GOT3 (cell line): ENCODE data around the gene DHRS4.

Experiments
- DNase-seq: peaks from one replicate; lab custom pipeline; 2025; ENCODE audit warnings: mixed read lengths; lab: John Stamatoyannopoulos, UW

The DHRS4 gene

DNA sequence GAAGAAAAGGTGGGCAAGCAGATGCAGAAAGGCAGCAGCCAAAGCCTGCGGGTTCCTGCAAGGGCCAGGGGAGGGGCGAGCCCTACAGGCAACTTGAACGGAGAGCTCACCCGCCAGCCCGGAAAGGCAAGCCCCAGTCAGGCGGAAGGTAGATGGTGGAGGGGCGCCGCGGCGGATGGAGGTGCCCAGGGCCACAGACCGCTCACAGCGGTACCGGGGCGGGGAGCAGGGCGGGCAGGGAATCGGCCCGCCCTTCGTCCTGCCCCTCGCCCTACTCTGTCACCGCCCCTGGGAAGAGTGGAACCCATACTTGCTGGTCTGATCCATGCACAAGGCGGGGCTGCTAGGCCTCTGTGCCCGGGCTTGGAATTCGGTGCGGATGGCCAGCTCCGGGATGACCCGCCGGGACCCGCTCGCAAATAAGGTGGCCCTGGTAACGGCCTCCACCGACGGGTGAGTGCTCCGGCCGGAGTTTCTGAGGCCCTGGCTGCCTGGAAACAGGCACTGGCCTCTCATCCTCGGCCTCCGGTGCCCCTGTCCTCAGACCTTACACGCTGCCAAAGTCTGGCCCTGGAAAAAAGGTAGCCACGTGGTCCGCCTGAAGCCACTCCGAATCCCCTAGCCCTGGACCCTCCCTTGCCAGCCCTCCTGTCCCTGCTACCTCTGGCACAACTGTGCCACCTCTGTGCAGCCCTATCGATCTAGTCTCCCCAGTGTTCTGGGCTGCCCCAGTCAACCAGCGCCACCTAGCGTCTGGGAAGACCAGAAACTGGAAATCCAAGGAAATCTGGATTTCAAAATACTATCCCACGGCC lies at the start of gene DHRS4:
Gene DHRS4 (plus strand): TSS at position 307 of the 815 bp plus-strand sequence. CDS start 19 bp downstream, at position 326.
- DNase-seq, result peak; percentile 30

GRCh38 chr14:23910101-23910875 lies 43.3 kb upstream of the DHRS4 start:
- DNase-seq, result no peak

DNA sequence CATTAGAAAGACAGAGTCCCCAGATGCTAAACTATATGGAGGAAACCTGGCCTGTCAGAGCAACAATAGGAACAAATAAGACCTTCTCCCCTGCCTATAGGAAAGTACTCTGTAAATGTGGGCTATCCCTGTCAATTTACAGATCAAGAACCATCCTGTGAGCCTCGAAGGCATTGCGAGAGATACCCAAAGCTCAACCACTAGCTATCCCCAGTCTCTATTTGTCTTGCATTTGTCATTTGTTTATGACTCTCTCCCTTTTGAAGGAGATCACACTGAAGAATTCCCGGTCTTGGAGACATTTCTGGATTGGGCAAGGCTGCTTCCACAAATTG lies 42.7 kb upstream of the DHRS4 start:
- DNase-seq, result no peak

DNA sequence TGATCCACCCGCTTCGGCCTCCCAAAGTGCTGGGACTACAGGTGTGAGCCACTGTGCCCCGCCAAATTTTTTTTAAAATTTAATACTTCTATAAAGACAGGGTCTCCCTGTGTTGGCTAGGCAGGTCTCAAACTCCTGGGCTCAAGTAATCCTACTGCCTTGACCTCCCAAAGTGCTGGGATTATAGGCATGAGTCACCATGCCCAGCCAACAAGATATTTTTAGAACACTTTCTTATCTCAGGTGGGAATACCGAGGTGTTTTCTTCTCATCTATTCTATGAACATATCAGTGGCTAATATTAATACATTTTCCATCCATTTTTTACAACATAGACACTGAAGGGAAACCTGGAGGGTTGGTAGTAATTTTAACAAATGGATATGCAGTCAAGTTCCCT lies 38.0 kb upstream of the DHRS4 start:
- DNase-seq, result no peak

- no peak for DNase-seq
Measured at GRCh38 chr14:23916004-23916403, 37.6 kb upstream of the DHRS4 start.

DNA sequence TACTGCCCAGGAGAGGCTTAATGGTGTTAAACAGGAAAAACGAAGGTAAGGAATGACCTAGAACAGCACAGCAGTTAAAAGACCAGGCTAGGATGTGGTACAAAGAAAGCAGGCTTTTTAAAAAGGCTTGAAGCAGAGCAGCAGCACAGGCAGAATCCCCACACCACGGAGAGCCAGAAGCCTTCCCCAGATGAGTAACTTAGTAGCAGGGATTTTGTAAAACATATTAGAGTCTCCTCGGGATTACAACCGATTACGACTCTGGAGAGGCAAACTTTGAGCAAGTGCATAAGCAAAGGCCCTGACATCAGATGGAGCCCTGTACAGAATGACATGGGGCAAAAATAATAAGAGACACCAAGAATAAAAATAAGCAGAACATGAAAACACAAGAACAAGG lies 37.1 kb upstream of the DHRS4 start:
- no peak for DNase-seq

GRCh38 chr14:23922545-23922944 lies 31.0 kb upstream of the DHRS4 start:
- no peak for DNase-seq

- no peak for DNase-seq
Measured at GRCh38 chr14:23925523-23926075, 28.0 kb upstream of the DHRS4 start.

- DNase-seq, result no peak
Measured at GRCh38 chr14:23926543-23926942, 27.0 kb upstream of the DHRS4 start.

DNA sequence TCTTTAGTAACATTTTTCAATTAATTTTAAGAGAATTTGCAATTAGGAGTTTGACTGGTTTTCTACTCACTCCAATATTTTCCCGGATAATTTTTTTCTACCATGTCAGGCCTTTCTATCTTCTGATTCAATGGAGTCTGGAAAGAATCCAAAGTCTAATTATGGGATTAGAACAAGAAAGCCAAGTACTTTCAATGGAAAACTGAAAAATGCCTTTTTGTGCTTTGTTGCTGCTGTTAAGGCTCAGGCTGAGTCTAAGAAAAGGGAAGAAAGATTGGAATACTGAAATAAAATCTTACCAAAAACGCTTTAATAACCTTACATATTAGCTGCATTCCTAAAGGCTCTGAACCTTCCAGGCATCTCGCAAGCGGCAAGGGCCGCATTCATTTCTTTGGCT lies 24.4 kb upstream of the DHRS4 start:
- DNase-seq, result no peak

DNA sequence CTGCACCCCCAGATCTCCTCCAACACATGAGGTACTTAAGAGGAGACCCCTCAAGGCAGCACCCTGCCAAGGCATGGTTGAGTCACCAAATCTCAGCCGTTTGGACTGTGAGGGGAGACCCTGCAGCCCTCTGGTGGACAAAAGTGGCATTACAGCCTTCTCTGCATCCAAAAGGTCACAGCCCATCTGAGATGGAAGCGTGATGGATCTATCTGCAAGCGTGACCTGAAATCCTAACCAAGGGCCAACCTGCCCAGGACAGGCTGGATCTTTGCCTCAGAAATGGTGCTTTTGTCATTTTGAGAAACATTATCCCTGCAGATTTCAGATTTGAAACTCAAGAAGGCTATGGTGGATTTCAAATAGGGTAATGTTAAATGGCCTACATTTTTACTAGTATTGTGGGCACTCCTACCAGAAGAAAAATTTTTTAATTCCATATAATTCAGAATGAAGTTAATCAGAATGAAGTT lies 23.7 kb upstream of the DHRS4 start:
- peak; percentile 2 for DNase-seq

DNA sequence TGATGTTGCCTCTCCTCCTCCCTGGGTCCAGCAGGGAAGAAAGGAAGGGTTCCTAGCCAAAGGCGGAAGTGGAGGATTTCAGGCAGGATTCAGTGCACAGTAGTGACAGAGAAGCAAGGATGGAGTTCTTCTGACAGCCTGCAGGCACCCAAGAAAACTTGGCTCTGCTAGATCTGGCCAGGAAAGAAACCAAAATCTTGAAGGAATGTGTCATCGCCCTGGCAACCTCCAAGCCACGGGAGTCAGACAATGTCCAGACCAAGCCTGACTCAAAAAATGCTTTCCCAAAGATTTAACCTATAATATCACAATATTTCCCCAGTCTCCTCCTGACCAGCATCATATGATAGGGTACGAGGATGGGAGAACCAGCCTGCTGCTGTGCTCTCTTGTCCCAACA lies 22.8 kb upstream of the DHRS4 start:
- DNase-seq, result no peak

- DNase-seq, result no peak
Measured at GRCh38 chr14:23931721-23932289, 21.8 kb upstream of the DHRS4 start.

DNA sequence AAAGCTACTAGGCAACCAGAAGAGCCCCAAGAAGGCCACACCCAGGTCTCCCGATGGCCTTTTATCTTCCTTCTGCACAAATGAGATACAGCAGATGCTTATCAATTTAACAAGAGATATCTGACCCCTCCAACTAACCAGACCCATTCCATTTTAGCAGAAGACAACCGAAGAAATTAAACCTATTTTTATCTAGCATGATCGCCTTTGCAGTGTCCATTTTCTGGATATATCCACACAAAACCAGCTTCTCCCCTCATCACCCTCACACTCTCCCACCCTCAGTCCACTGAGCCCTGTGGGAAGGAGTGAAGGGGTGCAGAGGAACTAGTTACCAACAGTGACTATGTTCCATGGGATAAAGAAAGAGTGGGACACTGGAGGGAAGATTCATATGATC lies 20.9 kb upstream of the DHRS4 start:
- no peak for DNase-seq

DNA sequence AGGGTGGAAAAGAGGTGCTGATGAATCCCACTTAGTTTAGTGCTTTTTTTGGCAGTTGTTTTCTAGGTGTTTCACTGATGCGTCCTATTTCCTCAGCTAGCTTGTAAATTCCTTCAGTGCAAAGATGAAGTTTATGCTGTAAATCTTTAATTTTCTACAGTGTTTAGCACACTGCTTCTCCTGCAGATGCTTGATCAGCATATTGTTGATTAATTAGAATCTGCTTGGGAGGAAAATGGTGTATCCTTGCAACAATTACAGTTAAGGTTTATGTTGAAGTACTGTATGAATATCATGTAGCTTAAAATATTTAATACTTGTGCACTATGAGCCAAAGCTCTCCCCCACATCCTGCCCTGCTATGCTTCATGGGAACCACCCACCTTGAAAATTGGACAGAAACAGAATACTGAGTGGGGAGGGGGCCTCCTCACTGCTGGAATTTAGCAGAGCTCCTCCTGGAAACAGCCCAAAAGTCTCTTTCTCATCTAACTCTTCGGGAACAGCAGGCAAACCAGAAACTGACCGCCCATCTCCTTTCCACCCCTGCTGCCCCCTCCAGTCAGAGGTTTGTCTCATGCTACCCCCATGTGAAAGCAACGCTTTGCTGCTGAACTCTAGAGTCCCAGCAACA lies 20.3 kb upstream of the DHRS4 start:
- DNase-seq, result no peak

- DNase-seq, result no peak
Measured at GRCh38 chr14:23933742-23934128, 19.8 kb upstream of the DHRS4 start.

- DNase-seq, result no peak
Measured at GRCh38 chr14:23935158-23935557, 18.4 kb upstream of the DHRS4 start.

GRCh38 chr14:23936084-23936829 lies 17.3 kb upstream of the DHRS4 start:
- no peak for DNase-seq

GRCh38 chr14:23937203-23937602 lies 16.4 kb upstream of the DHRS4 start:
- no peak for DNase-seq

GRCh38 chr14:23938823-23939222 lies 14.7 kb upstream of the DHRS4 start:
- no peak for DNase-seq

- DNase-seq, result no peak
Measured at GRCh38 chr14:23939607-23940326, 13.8 kb upstream of the DHRS4 start.
